HG02759 (cell line): ENCODE data around the gene RBM24.

Experiments
- ATAC-seq: cut with Tn5 transposase; IDR thresholded peaks from one replicate; pipeline ENCODE4 v1.9.1; 2021; ENCODE audit warnings: mild to moderate bottlenecking, moderate library complexity; ENCODE audit not compliant: unreplicated experiment

RBM24 gene

DNA sequence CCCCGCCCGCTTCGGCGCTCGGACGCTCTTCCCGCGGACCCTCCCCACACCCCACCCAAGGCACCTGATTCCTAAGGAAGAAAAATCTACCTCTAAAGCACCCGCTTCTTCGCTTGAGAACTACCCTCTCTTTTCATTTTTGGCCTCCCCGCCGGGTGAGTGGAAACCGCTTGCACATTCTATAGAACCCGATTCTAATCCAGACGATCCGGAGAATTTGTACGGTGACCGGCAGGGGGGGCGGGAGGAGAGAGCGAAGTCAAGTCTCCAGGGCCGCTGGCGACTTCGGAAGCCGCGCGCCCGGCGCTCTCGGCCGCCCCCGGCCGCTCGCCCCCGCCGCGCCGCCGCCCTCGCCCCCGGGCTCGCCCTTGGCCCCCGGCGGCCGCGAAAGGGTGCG lies at the start of gene RBM24:
TSS of gene RBM24 (plus strand) at position 262 of the 397 bp plus-strand sequence. CDS start 221 bp downstream, outside the sequence.
- no peak for ATAC-seq

DNA sequence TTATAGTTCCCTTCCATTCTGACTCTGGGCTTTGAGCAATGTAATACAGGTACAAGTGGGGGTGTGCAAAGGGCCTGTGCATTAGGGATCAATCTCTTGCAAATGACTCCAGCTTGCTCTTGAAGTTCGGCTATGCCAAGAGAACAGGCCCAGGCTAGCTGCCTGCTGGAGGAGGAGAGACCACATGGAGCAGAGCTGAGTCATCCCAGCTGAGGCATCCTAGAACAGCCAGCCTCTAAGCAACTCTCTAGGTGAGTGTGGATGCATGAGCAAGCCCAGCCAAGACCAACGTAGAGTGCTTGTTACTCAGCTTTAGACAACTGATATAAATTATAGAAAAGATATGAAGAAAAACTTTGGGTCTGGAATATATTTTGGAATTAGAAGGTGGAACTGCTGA lies 47.6 kb upstream of the RBM24 start:
- ATAC-seq: no peak

DNA sequence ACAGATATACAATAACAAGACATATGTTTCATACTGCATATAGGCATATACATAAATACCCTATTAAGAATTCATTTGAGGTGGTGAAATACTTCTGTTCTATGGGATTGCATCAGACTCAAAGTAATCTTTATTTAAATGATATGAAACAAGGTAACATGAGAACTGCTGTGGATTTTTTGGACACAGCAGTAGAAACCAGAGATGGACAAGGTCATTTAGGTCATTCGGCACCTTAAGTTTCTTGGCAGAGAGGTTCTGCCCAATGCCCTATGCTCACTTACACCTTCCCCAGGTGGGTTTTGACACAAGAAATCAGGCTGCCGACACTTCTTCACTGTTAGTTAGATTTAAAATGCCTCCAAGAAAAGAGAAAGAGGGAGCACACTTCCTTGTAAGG lies 43.9 kb upstream of the RBM24 start:
- ATAC-seq: no peak

DNA sequence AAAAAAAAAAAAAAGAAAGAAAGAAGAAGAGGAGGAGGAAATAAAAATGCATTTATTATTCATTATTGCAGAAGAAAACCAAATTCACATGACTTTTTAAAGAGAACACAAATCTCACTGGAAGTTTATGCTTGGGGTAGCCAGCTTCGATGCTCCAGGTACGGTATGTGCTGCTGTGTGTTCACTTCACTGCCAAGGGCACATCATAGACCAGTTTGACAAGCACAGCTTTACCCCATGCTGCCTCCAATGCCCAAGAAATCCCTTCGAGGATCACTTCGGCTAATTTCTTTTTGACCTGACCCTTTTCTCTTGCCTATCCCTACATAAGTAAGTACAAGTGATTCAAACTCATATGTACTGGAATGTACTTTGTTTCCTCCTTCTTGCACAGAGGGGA lies 41.9 kb upstream of the RBM24 start:
- ATAC-seq: no peak

DNA sequence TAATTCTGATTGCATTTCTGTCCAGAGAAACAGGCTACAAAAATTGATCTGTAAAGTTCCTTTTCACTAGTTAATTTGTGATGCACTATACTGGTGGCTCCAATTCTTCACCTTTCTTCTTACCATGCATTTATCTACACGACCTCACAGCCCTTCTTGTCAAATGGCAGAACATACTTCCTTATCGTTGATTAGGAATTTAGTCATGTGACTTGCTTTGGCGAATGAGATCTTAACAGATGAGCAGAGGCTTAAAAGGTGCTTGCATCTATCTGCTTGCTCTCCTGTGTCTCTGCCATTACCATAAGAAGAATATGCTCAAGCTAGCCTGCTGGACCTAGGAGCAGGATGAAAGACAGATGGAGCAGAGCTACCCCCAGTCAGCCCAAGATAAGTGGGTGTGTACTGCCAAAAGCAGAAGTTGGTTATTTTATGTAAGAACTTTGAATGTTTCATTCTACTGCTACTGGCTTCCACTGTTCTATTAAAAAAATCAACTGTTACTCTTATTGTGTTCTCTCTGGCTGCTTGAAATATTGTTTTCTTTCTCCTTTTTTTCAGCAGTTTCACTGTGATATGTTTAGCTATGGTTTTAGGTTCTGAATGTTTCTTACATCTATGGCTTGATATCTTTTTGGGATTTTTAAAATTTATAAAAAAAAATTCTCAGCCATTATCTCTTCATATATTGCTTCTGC lies 40.2 kb upstream of the RBM24 start:
- no peak for ATAC-seq

DNA sequence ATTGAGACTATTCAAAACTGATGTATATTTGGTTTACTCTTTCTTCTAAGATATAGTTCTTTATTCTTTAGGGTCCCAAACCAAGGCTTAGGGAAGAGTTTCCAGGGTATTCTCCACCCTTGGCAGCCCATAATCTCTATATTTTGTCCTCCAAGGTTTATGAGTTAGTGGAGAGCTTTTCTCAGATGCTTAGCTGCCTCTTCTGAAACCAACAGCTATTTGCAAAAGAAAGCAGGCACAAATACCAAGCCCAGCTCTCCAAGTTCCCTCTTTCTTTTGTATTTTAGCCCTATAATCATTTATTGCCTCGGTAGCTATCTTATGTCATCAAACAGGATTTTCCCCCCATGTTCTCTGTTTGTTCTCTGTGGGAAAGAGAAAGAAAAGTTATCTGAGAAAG lies 39.1 kb upstream of the RBM24 start:
- ATAC-seq: no peak

DNA sequence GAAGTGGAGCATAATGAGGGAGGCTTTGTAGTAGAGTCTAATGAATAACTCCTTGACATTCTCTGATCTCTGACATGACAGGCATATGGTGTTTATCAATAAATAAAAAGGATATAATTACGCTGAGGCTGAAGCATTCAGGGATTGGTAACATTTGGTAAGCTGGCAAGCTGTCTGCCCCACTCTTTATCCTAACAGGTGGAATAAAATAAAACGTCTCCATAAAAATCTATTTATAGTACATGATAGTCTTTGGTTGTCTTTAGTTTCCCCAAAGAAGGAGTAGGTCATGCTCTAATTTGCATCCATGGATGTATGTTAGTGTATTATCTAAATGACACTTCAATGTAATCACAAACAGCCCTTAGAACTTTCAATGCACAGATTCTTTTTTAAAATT lies 30.9 kb upstream of the RBM24 start:
- no peak for ATAC-seq

DNA sequence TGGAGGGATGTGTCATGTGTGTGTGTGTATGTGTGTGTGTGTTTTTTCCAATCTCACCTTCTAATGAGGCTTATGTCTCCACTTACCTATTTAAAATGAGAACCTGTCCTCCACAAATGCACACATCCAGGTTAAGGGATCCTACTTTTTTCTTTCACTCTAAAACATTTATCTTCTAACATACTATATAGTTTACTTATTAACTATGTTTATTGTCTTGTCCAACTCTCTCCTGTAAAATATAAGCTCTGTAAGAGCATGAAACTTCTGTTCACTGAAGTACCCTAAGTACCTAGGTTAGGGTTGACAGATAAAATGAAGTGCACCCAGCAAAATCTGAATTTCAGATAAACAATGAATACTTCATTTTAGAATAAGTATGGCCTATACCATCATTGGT lies 29.2 kb upstream of the RBM24 start:
- ATAC-seq: no peak

DNA sequence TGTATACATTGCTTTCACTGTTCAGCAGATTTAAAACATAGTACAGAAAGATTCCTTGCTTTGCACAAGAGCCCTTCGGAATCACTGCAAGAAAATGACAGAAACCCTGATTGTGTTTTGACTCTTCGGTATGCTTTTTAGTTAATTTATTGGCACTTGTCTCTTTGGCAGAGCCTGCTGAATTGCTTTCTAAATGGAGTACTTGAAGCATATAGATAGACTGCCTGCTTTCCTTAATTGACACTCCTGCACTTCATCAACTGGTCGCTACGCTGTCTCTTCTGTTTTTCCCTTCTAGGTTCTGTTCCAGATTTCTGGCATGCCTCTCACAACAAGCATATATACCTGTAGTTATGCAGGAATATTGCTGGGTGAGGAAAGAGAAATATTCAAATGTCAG lies 22.4 kb upstream of the RBM24 start:
- ATAC-seq: no peak

DNA sequence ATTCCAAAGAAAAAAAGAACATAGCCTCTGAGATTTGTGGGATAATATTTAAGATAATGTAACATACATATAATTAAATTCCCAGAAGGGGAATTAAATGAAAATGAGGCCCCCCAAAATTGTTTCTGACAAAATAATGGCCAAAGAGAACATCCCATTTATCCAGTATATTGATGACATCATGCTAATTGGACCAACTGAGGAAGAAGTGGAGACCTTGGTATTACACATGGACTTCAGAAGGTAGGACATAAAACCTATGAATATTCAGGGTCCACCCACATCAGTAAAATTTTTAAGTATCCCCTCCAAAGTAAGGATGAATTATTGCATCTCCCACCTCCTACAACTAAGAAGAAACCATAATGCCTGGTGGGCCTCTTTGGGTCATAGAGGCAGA lies 15.6 kb upstream of the RBM24 start:
- no peak for ATAC-seq

DNA sequence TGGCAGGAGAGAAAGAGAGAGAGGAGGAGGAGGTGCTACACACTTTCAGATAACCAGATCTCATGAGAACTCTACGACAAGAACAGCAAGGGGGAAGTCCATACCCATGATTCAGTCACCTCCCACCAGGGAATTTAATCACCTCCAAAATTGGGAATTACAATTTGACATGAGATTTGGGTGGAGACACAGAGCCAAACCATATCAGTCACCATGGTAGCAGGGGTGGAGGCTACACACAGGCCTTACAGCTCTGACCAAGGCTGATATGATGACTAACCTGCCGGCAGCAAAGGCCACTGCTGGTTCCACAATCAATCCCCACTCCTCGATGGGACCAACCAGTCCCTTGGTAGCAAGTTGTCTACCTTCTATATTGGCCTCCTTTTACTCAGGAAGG lies 13.6 kb upstream of the RBM24 start:
- ATAC-seq: no peak

DNA sequence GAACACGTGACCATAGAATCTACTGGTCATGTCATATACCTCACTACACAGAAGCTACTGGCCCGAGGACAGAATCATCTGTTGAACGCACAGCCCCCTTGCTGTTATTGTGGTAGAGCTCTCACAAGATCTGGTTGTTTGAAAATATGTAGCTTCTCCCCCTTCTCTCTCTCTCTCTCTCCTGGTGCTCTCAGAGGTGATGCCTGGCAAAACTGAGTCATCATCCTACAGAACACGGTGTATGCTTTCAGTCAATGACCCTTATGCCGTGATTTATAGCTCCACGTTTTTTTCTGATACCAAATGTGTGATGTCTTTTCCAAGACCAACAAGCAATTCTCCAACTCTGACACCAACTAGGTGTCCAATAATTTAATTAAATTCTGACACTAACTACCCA lies 13.0 kb upstream of the RBM24 start:
- ATAC-seq: no peak

DNA sequence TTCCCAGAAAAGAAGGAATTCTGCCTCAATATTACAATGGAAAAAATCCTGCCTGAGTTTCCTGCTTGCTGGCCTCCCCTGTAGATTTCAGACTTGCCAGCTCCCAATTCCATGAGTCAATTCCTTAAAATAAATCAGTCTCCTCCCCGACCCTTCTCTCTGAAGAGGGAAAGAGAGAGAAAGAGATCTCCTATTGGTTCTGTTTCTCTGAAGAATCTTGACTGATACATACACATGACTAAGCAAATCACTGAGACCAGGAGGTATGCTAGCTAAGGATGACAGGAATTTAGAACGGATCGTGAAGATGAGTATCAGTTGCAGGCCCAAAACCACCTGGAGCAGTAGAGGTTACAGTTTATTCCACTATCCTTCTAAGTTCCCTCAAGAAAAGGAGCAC lies 11.3 kb upstream of the RBM24 start:
- no peak for ATAC-seq

DNA sequence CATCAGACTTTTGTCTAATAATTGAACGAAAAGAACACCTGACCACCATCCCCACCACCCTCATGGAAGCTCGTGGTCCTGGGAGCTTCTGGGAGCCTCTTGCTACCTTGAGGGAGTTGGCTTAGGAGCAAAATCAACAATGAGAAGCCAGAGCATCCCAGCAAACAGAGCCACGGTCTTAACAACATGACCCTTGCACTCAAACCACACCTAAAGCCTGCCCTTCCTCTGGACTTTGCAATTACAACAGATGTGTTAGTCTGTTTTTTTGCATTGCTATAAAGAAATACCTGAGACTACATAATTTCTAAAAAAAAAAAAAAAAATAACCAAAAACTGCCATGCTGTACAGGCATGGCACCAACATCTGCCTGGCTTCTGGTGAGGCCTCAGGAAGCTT lies 9.5 kb upstream of the RBM24 start:
- no peak for ATAC-seq

DNA sequence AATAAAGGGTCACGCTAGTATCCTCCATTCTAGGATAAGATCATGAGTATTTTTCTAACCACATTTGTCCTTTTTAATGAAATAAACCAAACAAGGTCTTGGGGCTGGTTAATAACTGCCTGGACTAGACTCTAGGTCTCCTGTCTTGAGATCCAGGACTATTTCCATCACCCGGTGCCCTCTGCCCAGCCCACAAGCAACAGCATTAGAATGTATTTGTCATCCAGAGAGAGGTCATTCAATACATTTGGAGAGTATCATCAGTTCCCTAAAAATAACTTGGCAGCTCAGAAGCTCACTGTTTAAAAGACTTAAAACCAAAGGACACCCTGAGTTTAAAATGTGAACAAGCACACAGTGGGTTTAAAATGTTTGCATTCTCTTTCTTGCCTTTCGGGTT lies 4.4 kb upstream of the RBM24 start:
- no peak for ATAC-seq

DNA sequence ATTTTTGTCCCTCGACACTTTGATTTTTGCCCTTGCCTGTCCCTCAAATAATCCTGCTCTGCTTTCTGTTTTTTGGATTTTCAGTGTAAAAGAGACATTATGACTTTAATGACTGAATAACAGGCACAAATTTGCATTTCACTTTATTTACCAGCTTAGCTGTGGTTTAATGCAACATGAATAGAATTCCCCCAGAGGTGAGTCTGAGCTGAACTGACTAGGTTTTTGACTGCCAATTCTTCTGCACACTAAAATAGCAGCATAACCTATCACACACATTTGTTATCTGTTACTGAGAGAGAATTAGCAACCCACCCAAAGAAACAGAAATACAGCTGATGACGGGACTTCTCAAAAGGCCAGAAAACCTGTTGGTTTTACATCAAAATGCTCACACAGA lies 3.9 kb upstream of the RBM24 start:
- ATAC-seq: no peak

DNA sequence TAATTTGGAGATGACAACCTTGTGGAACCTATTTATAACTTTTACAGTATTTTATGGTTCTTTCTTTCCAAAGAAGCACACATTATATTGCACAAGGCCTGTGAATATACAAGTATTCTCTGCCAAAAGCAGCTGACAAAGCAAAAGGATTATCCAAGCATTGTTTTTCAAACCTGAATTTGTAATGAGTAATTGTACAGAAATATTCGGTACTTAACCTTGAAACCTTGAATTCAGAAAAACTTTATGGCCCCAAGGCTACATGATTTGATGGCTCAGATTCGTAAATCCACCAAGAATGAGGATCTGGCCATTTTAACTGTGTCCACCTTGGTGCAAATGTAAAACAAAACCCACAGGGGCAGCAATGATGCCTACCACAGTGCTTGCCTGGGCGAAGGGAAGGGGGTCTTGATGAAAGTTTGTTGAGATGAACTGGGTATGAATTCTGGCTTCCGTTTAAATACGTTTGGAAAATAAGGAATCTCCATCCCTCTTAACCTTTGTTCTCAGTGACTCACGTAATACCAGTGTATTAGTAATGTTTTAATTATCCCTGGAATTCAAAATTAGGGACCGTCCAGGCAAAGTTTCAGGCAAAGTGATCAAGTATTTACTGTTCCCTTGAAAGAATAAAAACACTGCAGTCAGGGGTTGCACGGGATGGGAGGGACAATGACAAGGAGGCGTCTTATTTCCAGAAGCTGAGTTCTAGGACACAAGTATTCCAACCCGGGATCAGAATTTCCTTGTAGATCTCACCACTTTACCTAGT lies 2.7 kb upstream of the RBM24 start:
- no peak for ATAC-seq

DNA sequence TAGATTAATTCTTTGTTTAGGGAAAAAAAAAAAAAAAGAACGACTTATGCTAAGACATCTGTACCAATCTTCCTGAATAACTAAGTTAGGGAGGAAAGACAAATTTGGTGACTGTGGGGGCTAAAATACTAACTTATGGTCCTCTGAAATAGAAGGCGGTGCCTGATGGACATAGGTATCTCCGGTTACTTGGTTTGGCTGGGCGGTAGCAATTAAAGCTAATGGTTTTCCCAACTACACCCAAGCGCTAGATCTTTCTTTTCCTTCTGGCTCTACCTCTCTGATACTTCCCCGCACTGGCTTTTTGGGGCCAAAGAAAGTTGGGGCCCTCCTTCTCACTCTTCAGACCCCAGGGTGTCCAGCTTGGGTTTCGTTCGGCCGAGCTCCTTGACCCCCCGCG lies 1.0 kb upstream of the RBM24 start:
- no peak for ATAC-seq

DNA sequence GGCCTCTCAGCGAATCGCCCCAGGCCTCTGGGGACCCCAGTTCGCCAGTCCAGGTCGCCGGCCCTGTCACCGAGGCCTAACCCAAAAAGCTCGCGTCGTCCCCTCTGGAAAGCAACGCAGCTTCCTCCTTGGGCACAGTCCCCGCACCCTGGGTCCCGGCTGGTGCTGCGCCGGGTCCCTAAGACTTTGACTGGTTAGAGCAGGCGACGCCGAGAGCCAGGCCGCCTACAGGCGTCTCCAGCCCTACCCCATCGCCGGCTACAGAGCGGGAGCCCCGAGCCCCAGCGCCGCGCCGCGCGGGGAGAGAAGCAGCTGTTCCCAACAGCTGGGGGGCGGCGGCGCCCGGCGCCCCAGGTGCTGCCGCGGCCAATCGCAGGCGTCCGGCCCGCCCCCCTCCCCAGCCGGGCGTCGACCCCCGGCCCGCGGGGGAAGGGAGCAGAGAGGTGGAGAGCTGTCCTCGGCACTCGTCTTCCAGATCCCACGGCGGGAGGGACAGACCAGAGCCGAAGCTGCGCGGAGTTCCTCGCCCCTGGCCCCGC lies 540 bp upstream of the RBM24 start:
- no peak for ATAC-seq

DNA sequence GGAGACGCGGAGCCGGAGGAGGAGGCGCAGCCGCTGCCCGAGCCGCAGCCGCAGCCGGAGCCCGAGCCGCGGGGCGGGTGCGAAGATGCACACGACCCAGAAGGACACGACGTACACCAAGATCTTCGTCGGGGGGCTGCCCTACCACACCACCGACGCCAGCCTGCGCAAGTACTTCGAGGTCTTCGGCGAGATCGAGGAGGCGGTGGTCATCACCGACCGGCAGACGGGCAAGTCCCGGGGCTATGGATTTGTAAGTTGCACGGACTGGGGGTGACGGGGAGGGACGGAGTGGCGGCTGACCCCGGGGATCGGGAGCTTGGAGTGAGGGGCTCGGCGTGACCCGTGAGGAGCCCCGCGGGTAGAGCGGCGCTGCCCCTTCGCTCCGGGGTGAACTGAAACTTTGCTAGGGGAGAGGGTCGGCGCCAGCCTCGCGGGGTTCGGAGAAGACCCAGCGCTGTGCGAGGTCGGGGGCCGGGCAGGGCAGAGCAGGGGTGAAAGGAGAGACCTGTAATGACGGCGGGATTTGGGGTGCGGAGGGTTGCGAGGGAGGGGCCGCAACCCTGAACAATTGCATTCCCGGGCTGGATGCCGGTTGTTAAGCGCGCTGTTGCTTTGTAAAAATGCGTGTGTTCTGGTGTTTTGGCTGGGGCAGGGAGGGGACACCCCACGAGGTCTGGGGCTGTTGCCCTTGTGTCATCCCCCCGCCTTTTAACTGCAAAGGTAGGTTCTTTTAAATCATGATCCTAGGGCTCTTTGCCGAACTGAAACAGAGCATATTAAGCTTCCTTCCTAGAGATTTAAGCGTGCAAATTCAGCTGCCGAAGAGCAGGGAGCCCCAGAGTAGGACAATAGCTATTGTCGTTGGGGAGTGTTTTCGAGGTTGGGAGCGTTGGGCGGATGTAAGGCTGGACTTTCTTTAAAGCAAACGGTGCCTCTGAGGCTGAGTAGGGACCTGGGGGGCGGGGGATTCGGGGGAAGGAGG lies 628 bp downstream of the RBM24 start:
- no peak for ATAC-seq

DNA sequence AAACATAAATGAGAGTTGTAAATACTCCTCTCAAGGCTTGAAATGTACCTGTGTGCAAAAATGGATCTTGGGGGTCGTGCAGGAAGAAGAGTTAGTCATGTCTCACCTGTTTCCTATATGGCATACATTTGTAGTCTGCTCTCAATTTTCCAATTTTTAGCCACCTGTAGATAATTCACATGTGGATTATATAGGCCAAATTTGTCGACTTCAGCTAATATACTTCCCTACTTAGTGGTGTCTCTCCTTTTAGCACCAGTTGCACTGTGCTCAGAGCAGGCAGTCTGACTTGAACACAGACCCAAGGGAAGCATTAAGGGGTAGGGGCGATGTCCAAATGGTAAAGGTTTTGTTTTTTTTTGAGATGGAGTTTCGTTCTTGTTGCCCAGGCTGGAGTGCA lies 1.9 kb downstream of the RBM24 start:
- no peak for ATAC-seq
